ENCODE results near the gene OR51G2.

The OR51G2 gene

GRCh38 chr11:4932751-4933150 lies 13.6 kb upstream of the OR51G2 start:
- no peak overlapping the region for H3K4me3 ChIP-seq (ENCODE audit: low read length)
- no peak for DNase-seq (ENCODE audit: low read depth)
- no peak for TF ChIP-seq CTCF (IDR thresholded peaks at IDR 0.05; ENCODE audit: insufficient read depth, low read depth, low read length, missing control alignments)

DNA sequence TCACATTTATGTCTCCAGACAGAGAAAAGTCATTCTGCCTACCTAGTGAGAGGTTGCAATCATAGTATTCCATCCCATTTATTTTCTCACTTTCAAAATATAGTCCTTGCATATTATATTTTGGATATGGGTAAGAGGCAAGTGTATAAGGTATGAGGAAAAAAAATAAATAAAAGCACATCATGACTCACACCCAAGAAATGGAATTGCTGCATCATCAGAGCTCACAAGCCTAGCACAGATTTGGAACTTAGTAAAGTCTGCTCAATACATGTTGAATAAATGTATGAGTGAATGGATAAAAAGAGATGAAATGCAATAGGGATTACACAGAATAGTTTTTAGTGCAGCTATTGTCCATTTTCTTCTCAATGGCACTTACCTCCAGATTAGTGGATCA lies 7.5 kb upstream of the OR51G2 start:
- DNase-seq (ENCODE audit: low read depth) = peak; percentile 14
- no peak overlapping the region for H3K4me3 ChIP-seq (ENCODE audit: low read length)
- no peak for TF ChIP-seq CTCF (IDR thresholded peaks at IDR 0.05; ENCODE audit: insufficient read depth, low read depth, low read length, missing control alignments)

DNA sequence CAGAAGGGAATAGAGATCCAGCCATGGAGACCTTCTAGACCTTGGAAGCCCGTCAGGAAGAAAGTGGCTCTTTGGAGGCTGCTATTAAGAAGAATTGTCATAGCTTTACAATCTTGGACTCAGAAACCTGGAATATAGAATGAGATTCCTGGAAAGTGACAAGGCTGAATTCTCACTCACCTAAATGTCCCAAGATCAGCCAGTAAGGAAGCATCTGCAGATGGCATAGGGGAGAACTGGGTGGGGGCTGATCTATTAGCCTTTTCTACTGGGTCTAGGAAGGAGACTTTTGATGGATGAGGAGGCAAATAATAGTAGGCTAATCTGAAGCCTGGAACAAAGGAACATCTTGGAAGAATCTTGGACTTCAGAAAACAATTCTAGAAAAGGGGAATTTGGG lies 5.1 kb upstream of the OR51G2 start, which contains the start of gene OR51G1:
TSS of gene OR51G1 (minus strand) at position 101 of the 400 bp plus-strand sequence. CDS start at position 101, 0 bp downstream.
- DNase-seq (ENCODE audit: low read depth) = no peak
- no peak for TF ChIP-seq CTCF (IDR thresholded peaks at IDR 0.05; ENCODE audit: insufficient read depth, low read depth, low read length, missing control alignments)
- no peak within 1 kb of the TSS for H3K4me3 ChIP-seq (ENCODE audit: low read length)

- DNase-seq (ENCODE audit: low read depth) = no peak
- no peak for TF ChIP-seq CTCF (IDR thresholded peaks at IDR 0.05; ENCODE audit: insufficient read depth, low read depth, low read length, missing control alignments)
- H3K4me3 ChIP-seq (ENCODE audit: low read length) = no peak overlapping the region
Observed at GRCh38 chr11:4922304-4922703, 3.2 kb upstream of the OR51G2 start.

DNA sequence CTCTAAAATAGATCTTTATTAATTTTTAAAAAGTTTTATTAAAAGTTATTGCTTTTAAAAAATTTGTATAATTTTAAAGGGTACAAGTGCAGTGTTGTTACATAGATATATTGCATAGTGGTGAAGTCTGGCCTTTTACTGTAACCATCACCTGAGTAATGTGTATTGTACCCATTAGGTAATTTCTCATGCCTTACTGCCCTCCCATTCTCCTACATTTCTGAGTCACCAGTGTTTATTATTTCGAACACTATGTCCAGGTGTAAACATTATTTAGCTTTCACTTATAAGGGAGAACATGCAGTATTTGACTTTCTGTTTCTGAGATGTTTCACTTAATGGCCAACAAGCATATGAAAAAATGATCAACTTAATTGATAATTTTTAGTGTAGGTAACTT lies 2.6 kb upstream of the OR51G2 start:
- H3K4me3 ChIP-seq (ENCODE audit: low read length) = no peak overlapping the region
- DNase-seq (ENCODE audit: low read depth) = peak; percentile 30
- TF ChIP-seq CTCF (IDR thresholded peaks at IDR 0.05; ENCODE audit: insufficient read depth, low read depth, low read length, missing control alignments) = no peak

DNA sequence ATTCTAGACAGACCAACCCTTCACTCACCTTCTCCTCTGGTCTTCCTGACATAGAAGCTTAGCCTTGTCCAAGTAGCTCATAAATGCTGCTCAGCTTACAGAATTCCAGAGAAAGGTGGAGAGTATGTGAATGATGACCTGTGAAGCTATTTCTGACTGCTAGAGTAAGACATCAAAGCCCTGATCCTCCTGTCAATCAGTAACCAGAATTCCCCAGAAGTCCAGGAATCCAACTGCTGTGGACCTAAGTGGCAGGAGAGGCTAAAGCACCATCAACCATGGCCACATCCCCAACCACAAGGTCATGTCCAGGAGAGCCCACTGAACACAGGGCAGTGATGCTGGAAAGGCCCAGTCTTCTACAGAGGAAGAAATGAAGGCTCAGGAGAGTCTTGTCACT lies 2.6 kb downstream of the OR51G2 start:
- H3K4me3 ChIP-seq (ENCODE audit: low read length) = no peak overlapping the region
- no peak for TF ChIP-seq CTCF (IDR thresholded peaks at IDR 0.05; ENCODE audit: insufficient read depth, low read depth, low read length, missing control alignments)
- no peak for DNase-seq (ENCODE audit: low read depth)

GRCh38 chr11:4903484-4903883 lies 15.7 kb downstream of the OR51G2 start, which contains the start of gene OR51A7:
OR51A7 (plus strand) TSS chr11:4903783; CDS start chr11:4907370, 3,587 bp downstream.
- DNase-seq (ENCODE audit: low read depth) = no peak
- TF ChIP-seq CTCF (IDR thresholded peaks at IDR 0.05; ENCODE audit: insufficient read depth, low read depth, low read length, missing control alignments) = no peak
- no peak within 1 kb of the TSS for H3K4me3 ChIP-seq (ENCODE audit: low read length)

Data from epithelial cell of esophagus (primary cell).